ENCODE results near the gene RASAL2. TPM values are rescaled to one million over a fixed set of nuclear protein-coding genes. Genes with fewer than 3 reads are reported as not detected.
"Not testable (repeated sequence)": the region's sequence is repeated elsewhere in the genome, so short reads cannot be mapped to it uniquely, and the experiment has no call there.

RASAL2 gene
- total RNA-seq, 2 experiments from 2014 or later: not detected

GRCh38 chr1:178218550-178218949, 124.6 kb downstream of the RASAL2 start:
- ChIA-PET POLR2A (no interaction called here), CTCF (no interaction called here)

- CTCF ChIA-PET: no interaction called here
- POLR2A ChIA-PET: no interaction called here
Observed at GRCh38 chr1:178220094-178220493, 126.2 kb downstream of the RASAL2 start.

DNA sequence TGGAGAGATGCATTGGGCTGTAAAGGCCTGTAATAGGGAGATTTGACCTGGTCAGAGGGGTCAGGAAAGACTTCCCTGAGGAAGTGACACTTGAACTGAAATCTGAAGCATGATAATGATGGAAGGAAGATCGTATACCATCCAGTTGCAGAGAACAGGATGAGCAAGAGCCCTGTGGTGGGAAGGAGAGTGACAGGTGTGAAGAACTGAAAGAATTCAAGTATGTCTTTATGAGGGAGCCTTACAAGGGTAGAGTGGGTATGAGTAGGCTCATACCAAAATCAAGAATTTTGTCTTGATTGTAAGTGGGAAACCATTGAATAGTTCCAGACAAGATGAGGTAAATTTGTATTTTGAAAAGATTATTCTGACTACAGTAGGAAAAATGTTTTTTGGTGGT, 129.4 kb downstream of the RASAL2 start:
- CTCF ChIA-PET: no interaction called here

DNA sequence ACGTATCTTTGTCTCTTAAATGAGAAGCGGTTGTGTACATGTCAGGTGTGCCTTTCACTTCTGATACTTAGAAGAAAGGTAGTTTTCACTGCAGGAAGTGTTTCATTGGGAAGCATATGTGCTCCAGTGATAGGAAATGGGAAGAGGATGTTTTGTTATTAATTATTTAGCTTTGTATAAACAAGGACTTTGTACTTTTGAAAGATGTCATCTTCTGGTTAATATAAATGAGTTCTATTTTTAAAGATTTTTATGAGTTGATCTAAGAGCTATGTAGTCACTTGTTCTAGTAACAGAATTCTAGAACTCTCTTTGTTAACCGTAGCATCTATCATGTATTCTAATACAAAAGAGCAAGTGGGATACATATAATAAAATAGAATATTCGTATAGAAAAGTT, 130.5 kb downstream of the RASAL2 start:
- CTCF ChIA-PET: no interaction called here
- POLR2A ChIA-PET: interaction anchor here (0.5 kb wide), 1 partner anchor 51 kb away, joined by 3 read pairs; no protein-coding TSS in a partner anchor

More for the DNA sequence above, 129.4 kb downstream of the RASAL2 start:
- POLR2A ChIA-PET: no interaction called here

DNA sequence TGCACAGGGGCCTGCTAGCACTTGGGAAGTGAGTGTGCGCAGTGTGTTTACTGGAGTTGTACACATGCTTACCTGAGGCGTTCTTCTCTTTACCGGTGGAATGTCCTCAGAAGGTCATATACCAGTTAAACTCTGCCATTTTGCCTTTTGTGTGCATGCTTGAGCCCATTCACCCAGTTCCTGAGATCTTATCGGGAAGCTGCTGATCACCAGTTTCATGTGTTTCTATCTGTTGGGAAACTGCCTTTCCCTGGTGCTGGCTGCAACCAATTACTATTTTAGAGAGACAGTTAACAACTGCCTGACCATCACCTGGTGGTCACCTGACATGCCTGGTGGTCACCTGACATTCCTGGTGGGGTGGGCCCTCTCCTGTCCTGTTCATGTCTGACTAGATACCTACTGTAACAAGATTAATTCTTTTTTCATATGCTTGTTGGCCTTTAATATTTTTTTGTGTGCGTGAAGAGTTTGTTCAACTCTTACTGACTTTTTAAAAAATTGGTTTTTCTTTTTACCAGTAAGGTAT, 137.0 kb downstream of the RASAL2 start:
- CTCF ChIA-PET: no interaction called here
- POLR2A ChIA-PET: interaction anchor here (0.6 kb wide), 1 partner anchor 831 kb away, joined by 3 read pairs; no protein-coding TSS in a partner anchor

DNA sequence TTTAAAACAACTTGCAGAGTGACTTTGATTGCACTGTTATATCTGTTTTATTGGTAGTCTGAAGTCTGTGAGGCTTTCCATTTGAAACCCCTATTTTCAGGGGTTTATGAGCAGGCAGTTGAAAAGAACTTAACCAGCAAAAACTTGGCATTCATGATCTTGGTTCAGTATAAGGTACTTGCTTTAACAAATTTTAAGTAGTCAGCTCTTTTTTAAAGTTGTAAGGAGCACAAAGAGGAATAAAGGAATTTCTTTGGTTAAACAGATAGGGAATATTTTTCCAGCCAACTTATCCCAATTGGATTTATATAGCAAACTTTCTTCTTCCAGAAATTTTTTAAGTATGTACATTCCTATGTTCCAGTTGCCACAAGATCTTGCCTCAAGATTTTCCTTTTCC, 138.2 kb downstream of the RASAL2 start:
- ChIA-PET POLR2A (no interaction called here), CTCF (no interaction called here)

DNA sequence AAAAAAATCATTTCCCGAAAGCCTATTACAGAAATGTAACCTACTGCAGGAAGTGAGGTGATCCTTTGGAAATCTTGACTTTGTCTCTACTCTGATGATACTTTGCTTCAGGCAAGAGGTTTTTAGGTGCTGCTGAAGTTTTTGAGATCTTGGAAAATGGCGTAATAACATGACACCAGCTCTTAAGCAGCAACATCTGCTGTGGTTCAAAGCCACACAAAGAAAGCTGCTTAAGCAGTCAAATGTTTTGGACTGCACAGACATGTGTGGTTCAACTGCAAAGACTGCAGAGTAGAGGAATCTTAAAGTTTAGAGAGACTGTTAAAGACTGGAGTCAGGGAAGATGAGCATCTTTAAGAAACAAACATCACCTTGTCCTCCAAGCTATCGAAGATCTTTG, 139.0 kb downstream of the RASAL2 start:
- POLR2A ChIA-PET: no interaction called here
- CTCF ChIA-PET: no interaction called here

GRCh38 chr1:178237121-178237520, 143.2 kb downstream of the RASAL2 start:
- POLR2A ChIA-PET: no interaction called here
- CTCF ChIA-PET: no interaction called here

DNA sequence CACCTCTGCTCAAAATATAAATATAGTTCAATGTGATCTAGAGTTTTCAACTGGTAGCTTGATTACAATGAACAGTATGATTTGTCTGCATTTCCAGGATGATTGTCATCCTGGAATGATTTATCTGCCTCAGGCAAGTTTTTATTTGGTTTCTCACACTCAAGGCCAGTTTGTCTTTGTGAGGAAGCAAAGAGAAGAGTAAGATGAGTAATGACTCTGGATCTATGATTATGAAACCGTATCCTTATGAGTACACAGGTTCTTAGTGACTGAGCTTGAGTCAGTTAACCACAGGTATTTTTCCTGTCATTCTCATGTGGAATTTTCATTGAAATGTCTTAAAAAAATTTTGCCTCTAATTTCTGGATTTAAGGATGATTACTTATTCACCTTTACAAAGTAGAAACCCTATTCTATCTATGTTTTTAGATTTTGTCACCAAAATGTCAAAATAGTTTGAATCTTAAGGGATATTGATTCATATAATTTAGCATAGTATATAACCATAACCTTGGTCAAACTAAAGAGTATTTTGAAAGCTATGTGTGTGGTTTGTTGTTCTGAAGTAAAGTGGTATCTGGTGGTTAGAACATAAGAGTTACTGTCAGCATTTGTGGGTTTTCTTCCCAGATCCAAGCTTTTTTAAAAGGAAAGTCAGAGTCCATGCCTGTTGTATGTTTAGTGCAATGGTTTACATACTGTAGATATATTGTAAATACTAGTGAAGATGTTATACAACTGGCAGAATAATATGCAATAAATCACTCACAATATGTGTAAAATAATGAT, 145.0 kb downstream of the RASAL2 start:
- POLR2A ChIA-PET: no interaction called here

GRCh38 chr1:178241057-178241456, 147.2 kb downstream of the RASAL2 start:
- ChIA-PET POLR2A (no interaction called here), CTCF (no interaction called here)

More for the DNA sequence above, 145.0 kb downstream of the RASAL2 start:
- CTCF ChIA-PET: no interaction called here

DNA sequence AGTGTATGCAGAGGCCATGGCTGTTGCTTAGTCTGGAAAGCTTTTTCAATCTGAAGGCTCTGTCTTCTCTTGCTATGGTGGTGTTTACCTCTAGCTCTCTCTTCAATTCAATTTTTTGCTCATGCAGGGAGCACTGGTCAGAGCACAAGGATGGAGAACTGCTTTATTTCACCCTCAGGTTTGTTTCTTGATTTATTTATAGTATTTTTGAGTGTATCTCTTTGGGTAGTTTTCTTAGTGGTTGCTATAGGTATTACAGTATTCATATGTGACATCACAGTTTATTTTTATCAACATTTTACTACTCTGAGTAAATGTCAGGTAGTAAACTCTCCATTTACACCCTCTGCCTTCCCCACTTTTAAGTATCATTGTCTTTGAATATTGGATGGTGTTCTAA, 147.9 kb downstream of the RASAL2 start:
- POLR2A ChIA-PET: no interaction called here
- CTCF ChIA-PET: no interaction called here

- ChIA-PET CTCF (no interaction called here), POLR2A (no interaction called here)
Observed at GRCh38 chr1:178243119-178243518, 149.2 kb downstream of the RASAL2 start.

GRCh38 chr1:178243890-178244289, 150.0 kb downstream of the RASAL2 start:
- ChIA-PET POLR2A (no interaction called here), CTCF (no interaction called here)

- CTCF ChIA-PET, POLR2A ChIA-PET: not testable (repeated sequence)
Observed at GRCh38 chr1:178248284-178248683, 154.4 kb downstream of the RASAL2 start.

GRCh38 chr1:178253581-178253980, 159.7 kb downstream of the RASAL2 start:
- CTCF ChIA-PET, POLR2A ChIA-PET: not testable (repeated sequence)

DNA sequence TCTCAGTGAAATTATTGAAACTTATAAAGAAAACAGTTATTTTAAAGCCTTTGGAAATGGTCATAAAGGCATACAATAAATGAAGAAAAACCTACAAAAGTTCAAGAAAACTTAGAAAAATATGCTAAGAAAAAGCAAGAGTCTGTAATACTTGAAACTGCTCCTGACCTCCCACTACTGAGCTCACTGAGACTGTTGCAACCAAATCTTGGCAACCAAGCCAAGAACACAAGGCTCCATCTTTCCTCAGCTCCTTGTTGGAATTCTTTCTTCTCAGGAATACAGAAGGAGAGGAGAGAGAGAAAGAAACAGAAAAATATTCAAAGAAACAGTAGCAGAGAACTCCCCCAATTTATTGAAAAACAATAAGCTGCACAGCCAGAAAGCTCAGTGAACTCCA, 160.5 kb downstream of the RASAL2 start:
- POLR2A ChIA-PET: no interaction called here
- CTCF ChIA-PET: no interaction called here

- ChIA-PET POLR2A (no interaction called here), CTCF (no interaction called here)
Observed at GRCh38 chr1:178258536-178258935, 164.6 kb downstream of the RASAL2 start.

DNA sequence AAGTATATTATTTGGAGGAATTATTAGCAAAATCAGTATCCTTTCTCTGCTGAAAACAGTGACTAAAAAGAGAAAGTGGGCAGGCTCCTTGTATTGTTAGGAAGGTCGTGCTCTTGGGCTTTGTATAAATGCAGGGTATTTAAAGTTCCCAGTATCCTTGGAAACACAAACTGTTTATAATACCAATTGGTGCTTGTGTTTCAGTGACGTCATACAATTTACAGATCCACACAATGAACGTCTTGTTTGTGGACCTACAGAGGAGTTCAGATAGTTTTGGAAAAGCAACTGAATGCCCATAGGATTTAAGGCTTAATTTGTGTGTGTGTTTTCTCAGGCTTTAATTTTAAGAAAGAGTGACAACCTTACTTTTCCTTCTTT, 168.2 kb downstream of the RASAL2 start:
- POLR2A ChIA-PET: no interaction called here
- CTCF ChIA-PET: no interaction called here

DNA sequence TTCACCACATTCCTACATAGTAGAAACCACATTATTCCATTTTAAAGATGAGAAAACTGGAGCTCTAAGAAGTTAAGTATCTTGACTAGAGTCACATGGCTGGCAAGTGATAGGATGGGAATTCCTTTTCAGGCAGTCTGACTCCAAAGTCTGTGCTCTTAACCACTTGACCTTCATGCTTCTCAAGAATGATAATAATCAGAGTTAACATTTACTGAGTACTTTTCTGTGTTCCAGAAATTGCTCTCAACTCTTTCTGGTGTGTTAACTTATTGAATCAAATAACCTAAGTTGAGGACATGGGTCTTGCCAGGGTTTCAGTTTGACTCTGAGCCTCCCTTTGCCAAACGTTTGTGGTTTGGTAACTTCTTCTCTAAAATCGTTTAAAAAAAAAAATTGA, 169.4 kb downstream of the RASAL2 start:
- ChIA-PET CTCF (no interaction called here), POLR2A (no interaction called here)

DNA sequence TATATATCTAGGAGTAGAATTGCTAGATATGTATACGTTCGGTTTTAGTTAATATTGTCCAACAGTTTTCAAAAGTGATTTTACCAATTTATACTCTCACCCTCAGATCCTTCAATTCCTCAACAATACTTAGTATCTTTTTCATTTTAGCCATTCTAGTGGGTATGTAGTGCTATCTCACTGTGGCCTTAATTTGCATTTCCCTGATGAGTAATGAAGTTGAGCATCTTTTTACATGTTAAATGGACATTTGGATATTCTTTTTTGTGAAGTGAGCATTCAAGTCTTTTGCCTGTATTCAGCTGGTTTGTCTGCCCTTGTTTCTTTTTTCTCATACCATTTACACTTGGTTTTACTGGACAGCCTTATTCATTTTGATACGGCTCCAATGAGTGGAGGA, 172.2 kb downstream of the RASAL2 start:
- CTCF ChIA-PET: no interaction called here
- POLR2A ChIA-PET: no interaction called here

DNA sequence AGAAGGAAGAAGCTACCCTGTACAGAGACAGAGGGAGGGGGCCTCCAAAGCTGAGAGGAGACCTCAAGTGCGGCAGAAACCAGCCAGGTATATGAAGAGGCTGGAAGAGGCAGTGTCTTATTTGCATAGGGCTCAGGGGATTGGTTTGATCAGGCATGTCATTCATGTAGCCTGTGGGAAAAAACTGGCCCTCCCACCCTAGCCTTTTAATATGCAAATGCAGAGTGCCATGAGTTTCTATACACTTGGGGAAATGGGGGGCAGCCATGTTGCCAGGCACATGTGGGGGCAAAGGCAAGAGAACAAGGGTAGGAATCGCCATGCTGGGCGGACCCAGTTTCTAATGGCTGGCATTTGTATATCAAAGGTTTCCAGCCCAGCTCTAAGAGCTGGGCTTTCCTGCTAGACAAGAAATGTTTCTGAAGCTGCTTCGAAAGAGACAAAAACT, 172.7 kb downstream of the RASAL2 start:
- CTCF ChIA-PET: no interaction called here
- POLR2A ChIA-PET: no interaction called here

DNA sequence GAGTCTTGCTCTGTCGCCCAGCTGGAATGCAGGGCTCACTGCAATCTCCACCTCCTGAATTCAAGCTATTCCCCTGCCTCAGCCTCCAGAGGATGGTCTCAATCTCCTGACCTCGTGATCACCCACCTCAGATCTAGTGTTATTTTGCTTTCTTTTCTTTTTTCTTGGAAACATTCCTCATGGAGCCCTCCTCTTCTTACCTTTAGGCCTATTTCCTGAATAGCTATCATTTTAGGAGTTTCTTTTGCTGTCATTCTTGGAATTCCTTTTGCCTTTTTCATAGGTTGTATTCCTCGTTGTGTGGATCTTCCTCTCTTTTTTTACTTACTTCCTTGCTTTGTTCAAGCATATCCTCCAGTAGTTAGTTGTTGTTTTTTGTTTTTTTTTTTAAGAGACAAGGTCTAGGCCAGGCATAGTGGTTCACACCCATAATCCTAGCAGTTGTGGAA, 173.8 kb downstream of the RASAL2 start:
- ChIA-PET POLR2A (no interaction called here), CTCF (no interaction called here)
